SK-N-SH treated with all-trans-retinoic acid at 6 μM for 48 hours (cell line): ENCODE data around the gene CYS1.

Source experiments
- CREB5 ChIP-seq: fragments of 250-450 bp; sonication (Bioruptor Pico); IDR thresholded peaks from 2 replicates; pipeline ENCODE4 v1.5.1; 2020; ENCODE audit warnings: low read depth, mild to moderate bottlenecking, moderate library complexity
- CSRNP3 ChIP-seq: fragments of 250-450 bp; sonication (Bioruptor Pico); IDR thresholded peaks from 2 replicates; pipeline ENCODE4 v1.5.1; 2021; ENCODE audit warnings: mild to moderate bottlenecking, moderate library complexity
- ESRRG ChIP-seq: fragments of 250-450 bp; sonication (Bioruptor Pico); IDR thresholded peaks from 2 replicates; pipeline ENCODE4 v1.6.1; 2021; ENCODE audit warnings: mild to moderate bottlenecking
- GLIS3 ChIP-seq: fragments of 250-450 bp; sonication (Bioruptor Pico); IDR thresholded peaks from 2 replicates; pipeline ENCODE4 v1.5.0; 2020; ENCODE audit warnings: mild to moderate bottlenecking, moderate library complexity
- ISL1 ChIP-seq: fragments of 250-450 bp; sonication (Bioruptor Pico); IDR thresholded peaks from 2 replicates; pipeline ENCODE4 v2.1.2; 2022; ENCODE audit warnings: mild to moderate bottlenecking, moderate library complexity
- OSR1 ChIP-seq: fragments of 250-450 bp; sonication (Bioruptor Pico); IDR thresholded peaks from 2 replicates; pipeline ENCODE4 v1.8.0; 2022; ENCODE audit warnings: moderate library complexity, mild to moderate bottlenecking, inconsistent platforms
- PATZ1 ChIP-seq: fragments of 250-450 bp; sonication (Bioruptor Pico); IDR thresholded peaks from 2 replicates; pipeline ENCODE4 v1.8.0; 2020; ENCODE audit warnings: mild to moderate bottlenecking, moderate library complexity, borderline replicate concordance
- PPARA ChIP-seq: fragments of 250-450 bp; sonication (Bioruptor Pico); IDR thresholded peaks from 2 replicates; pipeline ENCODE4 v1.5.0; 2020; ENCODE audit warnings: mild to moderate bottlenecking, borderline replicate concordance
- RARB ChIP-seq: fragments of 250-450 bp; sonication (Bioruptor Pico); IDR thresholded peaks from 2 replicates; pipeline ENCODE4 v1.8.0; 2021; ENCODE audit warnings: mild to moderate bottlenecking, moderate library complexity
- SNAI2 ChIP-seq: fragments of 250-450 bp; sonication (Bioruptor Pico); IDR thresholded peaks from 2 replicates; pipeline ENCODE4 v1.5.0; 2020; ENCODE audit warnings: mild to moderate bottlenecking, moderate library complexity
- TCF4 ChIP-seq: fragments of 250-450 bp; sonication (Bioruptor Pico); IDR thresholded peaks from 2 replicates; pipeline ENCODE4 v1.8.0; 2021; ENCODE audit warnings: mild to moderate bottlenecking, moderate library complexity, borderline replicate concordance
- TSHZ2 ChIP-seq: fragments of 250-450 bp; sonication (Bioruptor Pico); IDR thresholded peaks from 2 replicates; pipeline ENCODE4 v1.5.0; 2020; ENCODE audit warnings: mild to moderate bottlenecking, moderate library complexity
- ZNF8 ChIP-seq: fragments of 450-650 bp; formaldehyde crosslinking; IDR thresholded peaks from 2 replicates; pipeline ENCODE4 v1.5.0; 2020; ENCODE audit warnings: mild to moderate bottlenecking, moderate library complexity

- TF ChIP-seq GLIS3 = no peak
- no peak for TF ChIP-seq ZNF8
- no peak for TF ChIP-seq SNAI2 (CRISPR knock-in tag)
- no peak for TF ChIP-seq RARB (CRISPR knock-in tag)
- TF ChIP-seq CREB5 = no peak
- TF ChIP-seq TSHZ2 (CRISPR knock-in tag) = no peak
- TF ChIP-seq PATZ1 (CRISPR knock-in tag) = no peak
- no peak for TF ChIP-seq ISL1 (CRISPR knock-in tag)
- TF ChIP-seq PPARA = no peak
- no peak for TF ChIP-seq OSR1 (CRISPR knock-in tag)
- no peak for TF ChIP-seq TCF4 (CRISPR knock-in tag)
- no peak for TF ChIP-seq CSRNP3 (CRISPR knock-in tag)
- no peak for TF ChIP-seq ESRRG (CRISPR knock-in tag)
Measured at GRCh38 chr2:10054976-10055375, 25.2 kb downstream of the CYS1 start.
